ENCODE measurements around the gene RNF187.
A peak's percentile ranks its signal among the peaks of the same experiment; 100 is the strongest.
"Not testable (repeated sequence)": the region's sequence is repeated elsewhere in the genome, so short reads cannot be mapped to it uniquely, and the experiment has no call there.

The RNF187 gene

DNA sequence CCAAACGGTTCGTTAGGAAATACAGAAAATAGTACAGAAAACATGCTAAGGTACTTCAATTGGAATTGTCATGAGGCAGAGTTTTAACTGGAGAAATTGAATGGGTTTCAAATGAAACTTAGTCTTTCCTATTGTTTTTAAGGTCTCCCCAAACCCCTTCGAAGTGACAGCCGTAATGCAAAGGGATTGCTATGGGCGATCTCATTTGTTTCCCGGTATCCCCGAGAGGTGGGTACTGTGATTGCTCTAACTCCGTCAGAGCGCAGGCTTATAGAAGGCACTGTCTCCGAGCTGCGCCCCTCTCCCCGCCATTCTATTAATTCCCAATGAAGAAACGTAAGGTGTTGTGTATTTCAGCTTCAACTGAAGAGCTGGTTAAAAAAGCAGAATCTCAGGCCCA, 22.0 kb upstream of the RNF187 start:
- DNase-seq (ENCODE audit: low read depth) = no peak
- H3K4me3 ChIP-seq (ENCODE audit: low read depth, low read length) = peak overlapping the region; percentile 36
- TF ChIP-seq, protein P1, sequence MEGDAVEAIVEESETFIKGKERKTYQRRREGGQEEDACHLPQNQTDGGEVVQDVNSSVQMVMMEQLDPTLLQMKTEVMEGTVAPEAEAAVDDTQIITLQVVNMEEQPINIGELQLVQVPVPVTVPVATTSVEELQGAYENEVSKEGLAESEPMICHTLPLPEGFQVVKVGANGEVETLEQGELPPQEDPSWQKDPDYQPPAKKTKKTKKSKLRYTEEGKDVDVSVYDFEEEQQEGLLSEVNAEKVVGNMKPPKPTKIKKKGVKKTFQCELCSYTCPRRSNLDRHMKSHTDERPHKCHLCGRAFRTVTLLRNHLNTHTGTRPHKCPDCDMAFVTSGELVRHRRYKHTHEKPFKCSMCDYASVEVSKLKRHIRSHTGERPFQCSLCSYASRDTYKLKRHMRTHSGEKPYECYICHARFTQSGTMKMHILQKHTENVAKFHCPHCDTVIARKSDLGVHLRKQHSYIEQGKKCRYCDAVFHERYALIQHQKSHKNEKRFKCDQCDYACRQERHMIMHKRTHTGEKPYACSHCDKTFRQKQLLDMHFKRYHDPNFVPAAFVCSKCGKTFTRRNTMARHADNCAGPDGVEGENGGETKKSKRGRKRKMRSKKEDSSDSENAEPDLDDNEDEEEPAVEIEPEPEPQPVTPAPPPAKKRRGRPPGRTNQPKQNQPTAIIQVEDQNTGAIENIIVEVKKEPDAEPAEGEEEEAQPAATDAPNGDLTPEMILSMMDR (IDR thresholded peaks at IDR 0.05; ENCODE audit: low read depth, low read length, missing control alignments) = no peak
- in situ Hi-C loops (cut with HindIII; ENCODE audit: low sequenced_read_pairs) = loop anchor here (5.0 kb wide), 1 partner anchor 298 kb away; the partner anchor contains the start of gene IBA57

DNA sequence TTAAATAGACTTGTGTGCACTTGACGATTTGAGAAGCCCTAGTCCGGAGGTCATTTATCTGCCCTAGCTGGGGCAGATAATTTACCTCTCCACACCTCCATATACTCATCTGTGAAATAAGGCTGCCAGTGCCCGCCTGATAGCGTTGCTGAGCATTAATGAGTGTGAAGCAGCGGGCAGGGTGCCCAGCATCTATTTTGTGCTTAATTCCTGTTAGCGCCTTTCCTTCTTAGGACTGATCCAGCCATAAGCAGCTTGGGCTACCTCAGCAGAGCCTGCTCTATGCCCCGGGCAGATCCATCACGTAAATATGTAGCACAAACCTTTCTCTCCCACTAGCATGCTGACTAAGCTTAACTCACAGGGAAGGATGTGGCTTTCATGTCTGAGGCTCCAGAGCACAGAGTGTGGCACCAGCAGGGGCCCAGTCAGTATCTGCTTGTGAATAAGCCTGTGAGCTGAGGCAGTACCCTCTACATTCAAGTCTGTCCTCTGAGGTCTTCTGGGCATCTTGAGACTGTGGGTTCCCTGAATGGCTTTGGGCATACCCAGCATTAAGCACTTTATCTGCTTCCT, 21.5 kb upstream of the RNF187 start:
- in situ Hi-C loops (cut with HindIII; ENCODE audit: low sequenced_read_pairs) = loop anchor here (5.0 kb wide), 1 partner anchor 298 kb away; the partner anchor contains the start of gene IBA57

DNA sequence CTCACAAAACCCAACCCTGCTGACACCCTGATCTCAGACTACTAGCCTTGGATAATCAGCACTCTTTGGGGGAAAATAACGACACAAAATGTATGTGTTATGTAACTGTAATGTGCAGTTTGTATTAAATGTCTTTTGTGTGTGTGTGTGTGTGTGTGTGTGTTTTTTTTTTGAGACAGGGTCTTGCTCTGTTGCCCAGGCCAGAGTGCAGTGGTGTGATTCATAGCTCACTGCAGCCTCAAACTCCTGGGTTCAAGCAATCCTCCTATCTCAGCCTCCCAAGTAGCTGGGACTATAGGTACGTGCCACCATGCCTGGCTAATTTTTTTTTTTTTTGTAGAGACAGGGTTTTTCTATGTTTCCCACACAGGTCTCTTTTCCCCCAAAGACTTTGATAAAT, 19.0 kb upstream of the RNF187 start:
- in situ Hi-C loops (cut with HindIII; ENCODE audit: low sequenced_read_pairs) = loop anchor here (5.0 kb wide), 1 partner anchor 301 kb away; the partner anchor contains the start of gene IBA57
- H3K4me3 ChIP-seq (ENCODE audit: low read depth, low read length); DNase-seq (ENCODE audit: low read depth): not testable (repeated sequence)

More for the DNA sequence above, 21.5 kb upstream of the RNF187 start:
- TF ChIP-seq, protein P1 (IDR thresholded peaks at IDR 0.05; ENCODE audit: low read depth, low read length, missing control alignments) = no peak
- DNase-seq (ENCODE audit: low read depth) = no peak
- no peak overlapping the region for H3K4me3 ChIP-seq (ENCODE audit: low read depth, low read length)

- in situ Hi-C loops (cut with HindIII; ENCODE audit: low sequenced_read_pairs) = loop anchor here (5.0 kb wide), 1 partner anchor 302 kb away; the partner anchor contains the start of gene IBA57
- no peak overlapping the region for H3K4me3 ChIP-seq (ENCODE audit: low read depth, low read length)
- TF ChIP-seq, protein P1 (IDR thresholded peaks at IDR 0.05; ENCODE audit: low read depth, low read length, missing control alignments) = no peak
- DNase-seq (ENCODE audit: low read depth) = no peak
These were observed 17.6 kb upstream of the RNF187 start for GRCh38 chr1:228469413-228470162.

- in situ Hi-C loops (cut with HindIII; ENCODE audit: low sequenced_read_pairs) = no loop called here
- H3K4me3 ChIP-seq (ENCODE audit: low read depth, low read length) = no peak overlapping the region
- DNase-seq (ENCODE audit: low read depth) = no peak
- TF ChIP-seq, protein P1 (IDR thresholded peaks at IDR 0.05; ENCODE audit: low read depth, low read length, missing control alignments) = no peak
These were observed 15.9 kb upstream of the RNF187 start for GRCh38 chr1:228471154-228471761.

- TF ChIP-seq, protein P1 (IDR thresholded peaks at IDR 0.05; ENCODE audit: low read depth, low read length, missing control alignments) = peak; percentile 30
- in situ Hi-C loops (cut with HindIII; ENCODE audit: low sequenced_read_pairs) = no loop called here
- H3K4me3 ChIP-seq (ENCODE audit: low read depth, low read length) = no peak overlapping the region
- no peak for DNase-seq (ENCODE audit: low read depth)
These were observed 15.3 kb upstream of the RNF187 start for GRCh38 chr1:228471762-228472398.
